GM21576 (cell line): ENCODE results near the gene DIP2C.
"Not testable (repeated sequence)": the region's sequence is repeated elsewhere in the genome, so short reads cannot be mapped to it uniquely, and the experiment has no call there.

Source experiments
- ATAC-seq: cut with Tn5 transposase; IDR thresholded peaks from one replicate; pipeline ENCODE4 v1.9.1; 2021; ENCODE audit warnings: mild to moderate bottlenecking, moderate library complexity; ENCODE audit not compliant: unreplicated experiment

DIP2C gene

DNA sequence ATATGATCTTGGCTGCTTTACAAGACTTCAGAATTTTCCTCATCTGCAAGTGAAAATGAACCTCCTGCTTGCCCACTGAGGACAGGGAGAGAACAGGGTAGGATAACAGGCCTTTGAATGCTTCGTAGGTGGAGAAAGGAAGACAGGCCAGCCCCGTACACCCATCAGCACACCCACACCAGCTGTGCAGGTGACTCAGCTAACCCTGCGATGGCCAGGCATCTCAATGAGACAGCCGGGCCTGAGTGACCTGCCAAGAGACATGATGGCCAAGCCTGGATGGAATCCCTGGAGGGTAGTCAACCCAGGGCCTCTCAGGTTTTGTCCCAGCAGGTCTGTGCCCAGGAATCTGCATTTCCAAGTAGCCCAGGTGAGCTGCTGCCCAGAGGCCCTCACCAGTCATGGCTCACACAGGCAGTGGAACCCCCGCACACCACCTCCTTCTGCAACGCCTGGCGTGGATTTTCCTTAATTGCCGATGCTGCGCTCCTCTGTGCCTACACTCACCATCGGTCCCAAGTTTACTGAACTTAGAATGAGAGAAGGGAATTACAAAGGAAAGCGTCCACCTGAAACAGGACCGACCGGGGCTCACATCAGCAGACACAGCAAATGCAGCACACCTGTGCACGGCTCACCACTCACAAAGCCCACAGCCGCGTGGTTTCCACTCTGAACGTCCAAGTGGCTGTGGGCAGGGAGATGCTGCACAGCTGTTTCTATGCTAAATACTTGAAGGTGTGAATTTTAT, 163.7 kb downstream of the DIP2C start:
- no peak for ATAC-seq

DNA sequence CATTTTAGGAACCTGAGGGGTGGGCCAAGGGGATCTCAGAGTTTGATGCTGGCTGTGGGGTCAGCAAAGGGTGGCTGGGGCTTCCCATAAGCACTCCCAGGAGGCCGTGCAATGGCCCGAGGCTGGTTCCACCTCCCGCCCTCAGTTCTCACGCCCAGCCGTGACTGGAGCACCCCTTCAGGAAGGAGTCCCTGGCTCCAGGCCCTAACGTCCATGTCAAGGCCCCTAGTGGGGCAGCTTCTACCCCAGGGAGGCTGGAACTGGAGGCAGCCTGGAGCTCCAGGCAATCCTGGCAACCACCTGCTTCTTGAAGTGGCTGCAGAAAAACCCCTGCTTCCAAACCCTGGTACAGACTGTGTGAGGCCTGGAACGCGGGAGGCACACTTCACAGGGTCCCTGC, 165.5 kb downstream of the DIP2C start:
- ATAC-seq, result no peak

DNA sequence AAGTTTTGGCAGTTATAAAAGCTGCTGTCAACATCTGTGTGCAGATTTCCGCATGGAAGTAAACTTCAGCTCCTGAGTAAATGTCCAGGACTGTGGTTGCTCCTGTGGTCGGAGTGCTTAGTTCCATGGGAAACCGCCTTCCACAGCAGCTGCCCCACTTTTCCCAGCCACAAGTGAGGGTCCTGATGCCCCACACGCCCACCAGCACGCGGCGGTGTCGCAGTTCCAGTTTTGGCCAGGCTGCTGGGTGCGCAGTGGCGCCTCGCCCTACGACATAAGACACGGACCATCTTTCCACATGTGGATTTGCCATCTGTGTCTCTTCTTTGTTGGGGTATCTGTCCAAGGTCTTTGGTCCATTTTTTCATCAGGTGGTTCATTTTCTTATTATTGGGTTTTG, 167.1 kb downstream of the DIP2C start:
- no peak for ATAC-seq

DNA sequence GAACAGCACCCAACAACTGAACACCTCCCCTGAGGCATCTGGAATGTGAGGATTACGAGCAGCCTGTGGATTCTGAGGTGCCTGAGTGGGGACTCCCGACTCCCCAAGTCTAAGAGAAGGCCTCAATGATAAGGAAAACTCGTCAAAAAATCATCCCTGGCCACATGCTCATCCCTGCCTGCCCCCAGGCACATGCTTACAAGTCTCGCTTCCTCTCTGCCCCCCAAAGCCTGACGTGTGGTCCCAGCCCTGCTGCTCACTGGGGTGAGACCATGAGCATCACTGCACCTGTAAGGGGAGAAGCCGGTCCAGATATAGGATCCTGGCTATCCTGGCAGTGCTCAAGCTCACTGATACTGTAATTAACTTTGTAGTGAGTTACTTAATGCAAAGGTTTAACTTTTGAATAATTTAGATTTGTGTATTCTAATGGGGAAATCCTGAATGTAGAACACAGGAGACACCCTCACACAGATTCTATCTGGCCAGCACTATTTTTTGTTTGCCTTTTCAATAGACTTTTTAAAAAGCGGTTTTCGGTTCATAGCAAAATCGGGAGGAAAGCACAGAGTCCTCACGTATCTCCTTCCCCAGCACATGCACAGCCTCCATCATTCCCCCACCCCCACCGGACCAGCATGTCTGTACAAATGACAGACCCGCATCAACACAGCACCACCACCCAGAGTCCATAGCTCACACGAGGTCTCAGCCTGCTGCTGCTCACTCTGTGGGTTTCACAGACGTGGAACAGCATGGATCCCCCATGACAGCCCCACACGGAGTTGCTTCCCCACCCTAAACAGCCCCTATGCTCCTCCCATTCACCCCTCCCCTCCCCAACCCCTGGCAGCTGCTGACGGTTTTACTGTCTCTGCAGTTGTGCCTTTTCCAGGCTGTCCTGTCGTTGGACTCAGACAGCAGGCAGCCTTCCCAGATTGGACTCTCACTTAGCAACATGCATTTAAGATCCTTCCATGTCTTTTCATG, 167.9 kb downstream of the DIP2C start:
- ATAC-seq, result no peak

DNA sequence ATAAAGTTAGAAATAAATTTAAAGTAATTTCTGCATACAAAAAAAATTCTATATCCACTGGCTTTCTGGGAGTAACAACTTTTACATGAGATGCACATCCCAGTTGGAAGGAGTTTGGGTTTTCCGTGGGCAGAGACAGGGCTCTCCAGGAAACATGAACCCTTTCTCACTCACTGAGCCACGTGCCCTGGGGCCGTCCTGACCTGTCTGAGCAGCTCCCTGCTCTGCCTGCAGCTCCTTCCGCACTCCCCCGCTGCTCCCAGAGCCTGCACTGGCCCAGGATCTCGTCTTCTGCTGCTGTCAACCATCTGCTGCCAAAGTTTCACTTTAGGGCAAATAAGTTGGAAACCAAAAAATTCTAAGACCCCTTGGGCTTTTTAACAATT, 169.1 kb downstream of the DIP2C start:
- no peak for ATAC-seq

DNA sequence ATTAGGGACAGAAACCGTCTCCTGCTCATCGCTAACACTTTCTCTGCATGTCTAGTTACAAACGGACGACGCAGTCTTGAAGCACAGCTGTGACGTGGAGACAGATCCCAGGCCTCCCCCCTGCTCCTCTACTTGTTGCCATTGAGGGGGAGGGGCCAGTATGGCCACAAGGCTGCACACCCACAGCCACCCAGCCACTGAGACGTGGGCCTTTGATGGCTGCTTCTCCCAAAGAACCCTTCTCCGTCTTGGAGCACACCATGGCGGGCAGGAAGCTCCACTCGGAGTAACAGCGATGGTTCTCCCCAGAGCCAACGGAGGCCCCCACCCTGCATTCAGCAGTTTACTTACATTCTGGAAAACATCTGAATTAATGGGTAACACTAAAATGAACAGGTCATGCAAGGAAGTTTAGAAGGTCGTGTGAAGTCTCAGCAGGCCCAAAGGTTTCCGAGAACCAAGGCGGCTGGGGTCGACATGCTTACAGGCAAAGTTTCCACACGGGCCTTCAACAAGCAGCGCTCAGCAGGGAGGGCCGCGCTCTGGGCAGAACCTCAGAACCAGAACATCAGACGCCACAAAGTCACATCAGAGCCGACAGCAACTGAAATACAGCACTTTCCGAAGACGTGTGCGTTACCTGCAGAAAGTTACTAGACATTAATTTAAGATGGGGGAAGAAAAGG, 169.6 kb downstream of the DIP2C start:
- no peak for ATAC-seq

DNA sequence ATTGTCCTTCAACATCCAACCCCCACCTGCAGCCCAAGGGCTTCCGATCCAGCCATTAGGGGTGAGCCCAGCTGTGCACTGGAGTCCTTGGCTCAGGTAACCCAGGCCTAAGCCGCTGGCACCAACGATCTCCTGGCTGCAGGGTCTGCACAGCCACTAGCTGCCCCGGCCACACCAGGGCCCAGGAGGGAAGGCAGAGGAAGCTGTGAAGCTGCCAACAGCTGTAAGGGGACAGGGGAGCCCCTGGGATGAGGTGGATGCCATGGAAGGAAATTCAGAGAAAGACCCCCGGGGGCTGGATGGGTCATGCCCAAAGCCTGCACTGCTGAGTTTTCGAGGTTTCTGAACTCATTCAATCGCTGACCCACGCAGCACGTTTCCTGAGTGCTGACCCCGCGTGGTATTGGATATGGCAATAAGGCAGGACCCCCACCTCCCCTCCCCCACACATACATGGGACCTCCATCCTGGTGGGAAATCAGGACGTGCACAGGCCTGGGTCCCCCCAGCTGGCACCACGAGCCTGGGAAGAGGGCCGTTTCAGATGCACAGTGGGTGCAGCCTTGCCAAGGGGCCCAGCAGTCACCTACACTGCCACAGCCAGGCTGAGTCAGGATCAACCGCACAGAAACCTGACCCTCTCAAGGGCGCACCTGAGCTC, 170.3 kb downstream of the DIP2C start:
- ATAC-seq, result no peak

DNA sequence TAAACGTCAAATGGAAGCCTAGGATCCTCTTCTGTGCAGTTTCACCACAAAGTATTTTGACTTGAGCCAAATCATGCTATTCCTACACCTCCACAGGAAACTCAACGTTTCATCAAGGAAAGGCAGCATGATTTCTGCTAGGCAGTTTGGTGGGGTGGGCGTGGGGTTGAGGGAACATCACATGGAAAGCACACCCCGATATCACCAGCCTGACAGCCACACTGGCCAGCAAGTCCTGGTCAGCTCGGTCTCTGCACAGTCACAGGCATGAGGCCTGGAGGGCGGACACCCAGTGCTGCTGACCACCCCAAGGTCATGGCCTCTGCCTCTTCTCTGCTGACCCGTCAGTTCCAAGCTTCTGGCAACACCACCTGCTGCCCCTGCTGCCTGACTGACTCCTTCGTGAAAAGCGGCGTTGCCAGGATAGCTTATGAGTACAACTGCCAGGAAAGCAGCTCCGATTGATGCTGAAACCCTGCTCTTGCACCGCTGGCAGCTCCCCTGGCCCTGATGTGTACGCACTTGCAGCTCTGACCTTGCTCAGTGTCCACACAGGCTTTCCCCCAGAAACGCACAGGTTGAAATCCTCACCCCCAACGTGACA, 171.5 kb downstream of the DIP2C start:
- no peak for ATAC-seq

DNA sequence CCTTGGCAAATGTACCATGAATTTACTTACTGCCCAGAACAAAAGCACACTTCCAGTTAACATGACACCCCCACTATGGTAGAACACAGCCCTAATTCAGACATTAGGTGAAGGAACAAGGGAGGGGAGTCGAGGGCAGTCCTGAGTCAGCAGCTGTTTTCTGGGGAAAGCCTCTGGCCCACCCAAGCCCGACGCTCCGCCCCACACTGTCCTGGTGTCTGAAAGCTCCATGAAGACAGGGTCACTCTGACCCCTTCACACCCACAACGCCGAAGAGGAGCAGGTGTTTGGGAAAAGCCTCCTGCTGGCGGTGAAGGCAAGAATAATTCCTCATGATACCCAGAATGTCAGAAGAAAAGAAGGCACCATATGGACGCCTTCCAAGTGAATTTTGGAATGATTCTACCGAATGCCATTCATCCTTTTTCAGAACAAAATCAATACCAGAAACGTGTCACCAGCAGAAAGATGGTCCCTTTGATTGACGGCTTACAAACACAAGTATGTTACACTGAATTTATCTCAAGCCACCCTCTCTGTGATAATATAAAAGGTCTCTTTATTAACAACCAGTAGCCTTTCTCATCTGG, 172.1 kb downstream of the DIP2C start:
- ATAC-seq, result no peak

DNA sequence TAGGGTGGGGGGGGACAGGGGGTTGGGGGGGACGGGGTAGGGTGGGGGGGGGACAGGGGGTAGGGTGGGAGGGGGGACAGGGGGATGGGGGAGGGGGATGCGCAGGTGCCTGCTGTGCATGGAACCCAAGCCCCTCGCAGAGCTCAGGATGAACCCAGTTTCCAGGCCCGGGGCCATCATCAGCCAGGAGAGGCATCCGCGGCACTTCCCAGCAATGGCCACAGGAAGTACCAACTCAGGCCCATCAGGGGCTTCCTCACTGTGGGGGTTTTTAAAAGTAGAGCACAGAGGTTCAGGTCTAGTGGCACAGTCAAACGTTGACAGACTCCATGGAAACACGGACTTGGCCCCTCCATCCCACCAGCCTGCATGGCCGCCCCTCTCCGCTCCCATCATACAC, 172.7 kb downstream of the DIP2C start:
- ATAC-seq, result no peak

DNA sequence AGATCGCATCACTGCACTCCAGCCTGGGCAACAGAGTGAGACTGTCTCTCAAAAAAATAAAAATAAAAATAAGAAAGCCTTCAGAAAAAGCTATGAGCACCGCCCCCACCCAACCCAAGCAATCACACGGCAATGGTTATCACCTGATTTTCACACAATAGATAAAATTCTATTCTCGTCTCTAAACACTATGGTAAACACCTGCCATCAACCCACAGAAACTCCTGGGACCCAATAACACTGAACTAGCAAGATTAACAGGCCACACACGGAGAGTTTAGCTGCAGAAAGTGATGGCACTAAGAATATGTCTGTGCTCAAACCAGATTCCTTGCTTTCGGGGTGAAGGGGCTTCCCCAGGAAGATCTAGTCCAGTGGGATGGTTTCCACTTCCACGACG, 173.8 kb downstream of the DIP2C start:
- peak; percentile 41 for ATAC-seq

DNA sequence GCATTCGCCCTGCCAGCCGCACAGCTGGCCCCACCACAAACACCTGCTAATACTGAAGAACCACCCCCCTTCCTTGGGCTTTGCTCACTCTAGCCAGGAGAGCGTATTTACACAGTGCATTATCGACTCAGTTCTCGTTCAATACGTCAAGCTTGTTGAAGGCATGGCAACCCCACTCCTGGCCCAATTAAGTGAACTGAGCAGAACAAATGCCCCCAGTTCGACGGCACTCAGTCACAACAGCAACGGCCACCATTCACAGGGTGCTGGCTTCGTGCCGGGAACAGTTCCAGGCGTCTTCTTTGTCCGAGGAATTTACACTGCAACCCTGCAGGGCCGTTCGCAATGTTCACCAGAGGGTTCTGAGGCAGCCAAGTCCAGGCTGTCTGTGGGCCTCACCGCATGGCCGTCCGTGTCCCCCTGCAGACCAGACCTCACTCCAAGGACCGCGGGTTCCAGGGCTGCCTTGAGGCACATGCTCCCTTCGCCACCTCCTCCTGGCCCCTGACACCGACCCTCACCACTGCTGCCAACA, 175.3 kb downstream of the DIP2C start:
- ATAC-seq, result no peak

DNA sequence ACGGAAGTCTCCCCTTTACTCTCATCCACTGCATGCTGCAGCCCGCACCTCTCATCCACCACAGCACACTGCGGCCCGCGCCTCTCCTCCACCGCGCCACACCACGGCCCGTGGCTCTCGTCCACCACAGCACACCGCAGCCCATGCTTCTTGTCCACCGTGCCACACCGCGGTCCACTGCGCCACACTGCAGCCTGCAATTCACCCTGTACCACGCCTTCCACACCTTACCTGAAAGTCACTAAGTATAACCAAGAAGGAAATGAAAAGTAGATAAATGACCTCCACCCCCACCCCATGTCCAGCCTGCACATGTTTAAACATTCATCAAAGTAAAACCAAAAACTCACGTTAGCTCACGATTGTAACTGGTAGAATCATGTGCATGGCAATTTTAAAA, 176.1 kb downstream of the DIP2C start:
- peak; percentile 45 for ATAC-seq

DNA sequence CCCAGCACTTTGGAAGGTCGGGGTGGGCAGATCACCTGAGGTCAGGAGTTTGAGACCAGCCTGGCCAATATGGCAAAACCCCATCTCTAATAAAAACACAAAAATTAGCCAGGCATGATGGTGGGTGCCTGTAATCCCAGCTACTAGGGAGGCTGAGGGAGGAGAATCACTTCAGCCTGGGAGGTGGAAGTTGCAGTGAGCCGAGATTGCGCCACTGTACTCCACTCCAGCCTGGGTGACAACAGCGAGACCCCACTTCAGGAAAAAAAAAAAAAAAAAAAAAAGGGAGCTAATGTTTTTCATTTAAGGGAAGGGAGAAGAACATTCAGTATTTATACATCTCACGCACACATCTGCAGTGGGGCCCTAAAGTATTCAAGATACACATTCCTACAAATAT, 176.8 kb downstream of the DIP2C start:
- not testable (repeated sequence) for ATAC-seq

DNA sequence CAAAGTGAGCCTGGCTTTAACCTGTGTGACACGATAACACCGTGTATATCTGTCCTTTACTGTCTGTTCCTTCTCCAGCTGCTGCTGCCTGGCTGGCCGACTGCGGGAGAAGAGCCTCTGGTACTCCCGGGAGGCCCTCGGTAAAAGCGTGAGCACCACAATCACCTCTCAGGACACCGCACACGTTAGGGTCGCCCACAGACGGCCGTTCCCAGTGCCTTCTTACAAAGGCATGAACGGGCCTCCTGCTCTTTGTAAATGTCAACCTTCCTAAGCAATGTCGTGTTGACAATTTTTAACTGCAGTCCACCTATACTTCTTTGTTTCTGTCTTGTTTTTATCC, 177.6 kb downstream of the DIP2C start:
- no peak for ATAC-seq

DNA sequence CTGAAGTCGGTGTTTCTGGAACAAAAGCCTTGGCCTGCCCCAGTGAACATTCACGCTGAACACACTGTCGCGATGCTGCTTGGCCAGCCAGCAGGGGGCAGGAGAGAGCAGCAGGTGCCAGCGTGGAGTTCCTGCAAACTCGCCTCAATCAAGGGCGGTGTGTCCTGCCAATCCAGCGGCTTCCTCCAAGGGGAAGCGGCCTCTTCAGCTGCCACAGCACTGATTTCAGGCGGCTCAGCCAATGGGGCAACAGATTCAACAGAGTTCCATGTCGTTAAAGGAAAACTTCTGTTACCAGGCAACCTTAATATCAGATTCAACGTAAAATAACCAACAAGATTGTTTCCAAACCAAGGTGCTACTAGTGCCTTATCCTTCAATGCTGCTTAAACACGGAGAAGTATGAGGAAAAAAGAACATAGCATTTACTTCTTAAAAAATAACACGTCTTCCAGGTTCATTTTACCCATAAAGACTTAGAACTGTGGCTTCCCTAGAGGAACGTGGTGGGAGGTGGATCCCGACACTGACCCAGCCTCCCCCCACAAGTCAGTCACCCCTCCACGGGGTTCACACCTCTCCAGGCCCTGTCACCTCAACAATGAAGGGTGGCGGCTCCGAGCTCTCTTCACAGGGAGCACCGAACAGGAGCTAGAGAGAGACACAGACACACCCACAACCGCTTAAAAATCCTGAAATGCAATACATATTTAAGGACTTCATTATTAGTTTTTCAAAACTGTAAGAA, 178.2 kb downstream of the DIP2C start:
- no peak for ATAC-seq

DNA sequence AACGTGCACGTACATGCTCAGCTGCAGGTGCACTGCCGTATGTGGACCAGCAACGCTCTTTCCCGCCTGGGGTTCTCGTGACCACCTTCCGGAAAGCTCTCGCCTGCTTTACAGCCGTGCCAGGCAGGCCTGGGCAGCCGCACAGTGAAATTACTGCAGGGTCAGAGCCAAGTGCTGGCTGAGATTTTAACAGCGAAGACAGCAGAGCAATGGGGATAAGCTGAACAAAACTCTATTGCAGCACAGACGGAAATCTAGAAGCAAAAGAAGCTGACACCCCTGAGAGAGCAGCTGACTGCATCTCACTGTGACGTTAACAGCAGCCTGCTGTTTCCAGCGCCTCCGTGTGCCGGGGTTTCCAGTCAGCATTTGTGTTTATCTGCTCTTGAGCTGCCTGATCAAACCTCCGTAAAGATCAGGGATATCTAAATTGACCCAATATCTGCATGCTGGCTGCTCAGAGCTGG, 179.0 kb downstream of the DIP2C start:
- ATAC-seq, result no peak

DNA sequence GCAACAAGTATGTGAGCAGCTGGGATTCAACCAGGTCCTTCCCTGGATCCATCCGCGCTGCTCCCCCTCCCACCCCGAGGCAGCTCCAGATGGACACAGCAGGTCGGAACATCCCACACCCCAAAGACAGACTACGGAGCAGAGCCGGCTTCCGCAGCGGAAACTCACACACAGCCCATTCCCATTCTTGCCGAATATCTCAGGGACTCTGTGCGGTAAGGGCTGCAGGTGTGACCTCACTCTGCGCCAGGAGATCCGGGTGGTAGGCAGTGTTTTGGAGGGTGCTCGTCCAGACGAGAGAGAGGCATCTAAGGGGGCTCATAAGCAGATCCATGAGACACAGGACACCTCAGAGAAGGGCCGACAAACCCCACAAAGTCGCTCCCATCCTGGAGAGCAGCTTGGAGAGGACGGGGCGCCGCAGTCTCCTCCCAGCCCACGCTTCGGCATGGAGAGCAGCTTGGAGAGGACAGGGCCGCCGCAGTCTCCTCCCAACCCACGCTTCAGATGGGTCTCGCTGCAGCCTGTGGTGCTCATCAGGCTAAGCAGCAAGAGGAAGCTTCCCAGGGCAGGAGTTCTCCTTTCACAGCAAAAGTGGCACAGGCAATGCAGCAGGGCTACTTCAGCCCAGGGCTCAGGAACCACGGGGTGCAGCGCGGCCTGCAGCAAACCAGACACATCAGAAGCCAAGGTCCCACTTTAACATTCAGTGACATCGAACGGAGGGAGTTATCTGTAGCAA, 179.9 kb downstream of the DIP2C start:
- no peak for ATAC-seq

DNA sequence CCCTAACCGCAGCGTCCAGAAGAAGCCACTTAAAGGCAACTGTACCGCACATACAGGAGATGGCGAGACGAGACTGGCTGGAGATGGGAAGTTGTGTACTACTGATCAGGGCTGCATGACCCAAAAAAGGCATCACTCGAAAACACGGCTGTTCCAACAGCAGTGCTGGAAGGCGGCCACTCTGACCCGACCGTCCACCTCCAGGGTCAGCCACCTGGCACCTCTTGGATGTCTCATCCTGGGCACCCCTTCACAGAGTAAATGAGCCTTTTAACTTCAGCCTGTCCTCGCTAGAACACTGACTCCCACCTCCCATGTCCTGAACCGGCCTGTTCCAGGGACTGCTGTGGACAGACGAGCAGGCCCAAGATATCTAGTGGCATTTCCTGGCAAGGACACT, 180.7 kb downstream of the DIP2C start:
- no peak for ATAC-seq
